ENCODE results near the gene CDK5R2.

- TF ChIP-seq CTCF (IDR thresholded peaks at IDR 0.05) = no peak
- TF ChIP-seq POLR2AphosphoS5 (IDR thresholded peaks at IDR 0.05; ENCODE audit: low read depth, low read length) = no peak
- TF ChIP-seq REST (IDR thresholded peaks at IDR 0.05; ENCODE audit: insufficient read depth in 1 of 2, low read depth in 2 of 2, low read length in 1 of 2) = no peak
These were observed 48.7 kb upstream of the CDK5R2 start for GRCh38 chr2:218910741-218911140.

Data from Panc1 (cell line).